Smooth muscle cell (in vitro differentiated cells): Measurements from ENCODE around the gene RPUSD2. TPM values are rescaled to one million over a fixed set of nuclear protein-coding genes. Genes with fewer than 3 reads are reported as not detected.

Experiments
- DNase-seq: peaks from one replicate; lab custom pipeline; 2025; ENCODE audit not compliant: unreplicated experiment; lab: John Stamatoyannopoulos, UW
- H2AFZ ChIP-seq: fragments of 200-600 bp; sonication (generic); 2 replicates; pipeline ENCODE4 v1.6.0; 2016; ENCODE audit warnings: antibody characterized with exemption, low read depth, mild to moderate bottlenecking
- H3F3A ChIP-seq: fragments of 200-600 bp; sonication (generic); 2 replicates; pipeline ENCODE4 v1.6.0; 2017; ENCODE audit warnings: antibody characterized with exemption, low read depth
- H3K27ac ChIP-seq: fragments of 200-600 bp; sonication (generic); 2 replicates; pipeline ENCODE4 v1.5.1; 2016; ENCODE audit warnings: low read depth, mild to moderate bottlenecking
- H3K27me3 ChIP-seq: fragments of 200-600 bp; sonication (generic); 2 replicates; pipeline ENCODE4 v1.6.1; 2016; ENCODE audit warnings: low read depth, mild to moderate bottlenecking
- H3K36me3 ChIP-seq: fragments of 200-600 bp; sonication (generic); 2 replicates; pipeline ENCODE4 v1.5.1; 2016; ENCODE audit warnings: low read depth
- H3K4me1 ChIP-seq: fragments of 200-600 bp; sonication (generic); 2 replicates; pipeline ENCODE4 v1.5.1; 2016; ENCODE audit warnings: low read depth
- H3K4me2 ChIP-seq: fragments of 200-600 bp; sonication (generic); 2 replicates; pipeline ENCODE4 v1.6.0; 2016; ENCODE audit warnings: mild to moderate bottlenecking
- H3K4me3 ChIP-seq: fragments of 200-600 bp; sonication (generic); 2 replicates; pipeline ENCODE4 v1.5.1; 2016; ENCODE audit warnings: mild to moderate bottlenecking
- H3K79me2 ChIP-seq: fragments of 200-600 bp; sonication (generic); 2 replicates; pipeline ENCODE4 v1.6.0; 2016; ENCODE audit warnings: low read depth, mild to moderate bottlenecking
- H3K9ac ChIP-seq: fragments of 200-600 bp; sonication (generic); 2 replicates; pipeline ENCODE4 v1.6.0; 2016; ENCODE audit warnings: low read depth
- H3K9me3 ChIP-seq: fragments of 200-600 bp; sonication (generic); replicated peaks from 2 replicates; pipeline ENCODE4 v1.5.1; 2016; ENCODE audit warnings: low read depth
- H4K20me1 ChIP-seq: fragments of 200-600 bp; sonication (generic); 2 replicates; pipeline ENCODE4 v1.6.0; 2016; ENCODE audit warnings: low read depth
- CTCF ChIP-seq: fragments of 200-600 bp; sonication (generic); IDR thresholded peaks from 2 replicates; pipeline ENCODE4 v1.5.1; 2017; ENCODE audit warnings: borderline replicate concordance, mild to moderate bottlenecking, antibody characterized with exemption; ENCODE audit not compliant: insufficient read depth, poor library complexity, severe bottlenecking
- WGBS: methylation state at CpG from one replicate; pipeline ENCODE4 v1.1.7; 2016; ENCODE audit warnings: low lambda C conversion rate; 5-methylcytosine and 5-hydroxymethylcytosine counted together
- polyA plus RNA-seq: library from polyadenylated mRNA; unstranded; fragments of >200 nt; fragmentation: Nextera tagmentation; extraction: Ambion mirVana; gene quantifications from 2 replicates; pipeline ENCODE4 v1.2.1, GENCODE V29; 2016
- total RNA-seq: library from RNA; depleted of rRNA; stranded (reverse); fragments of >200 nt; gene quantifications from 2 replicates; pipeline ENCODE4 v1.2.3, GENCODE V29; 2014

Gene RPUSD2
- total and polyA plus RNA-seq, 2 experiments from 2014 or later: 6.8 to 17.6 TPM

- Histone ChIP-seq H3K36me3 (no peaks in the 10 kb centered on the region), H2AFZ (no peak overlapping the region), H3K9ac (no peak overlapping the region), H3K4me1 (no peaks in the 10 kb centered on the region), H4K20me1 (no peaks in the 10 kb centered on the region), H3F3A (no peaks in the 10 kb centered on the region), H3K9me3 (no peaks in the 10 kb centered on the region), H3K4me3 (no peak overlapping the region), H3K79me2 (no peaks in the 10 kb centered on the region), H3K4me2 (no peak overlapping the region), H3K27ac (no peak overlapping the region), H3K27me3 (no peaks in the 10 kb centered on the region)
- DNase-seq: no peak
- WGBS: 43% methylated on average over 2 of the region's 2 CpGs
- no peak for TF ChIP-seq CTCF
Measured at GRCh38 chr15:40584191-40584590, 15.1 kb downstream of the RPUSD2 start.

GRCh38 chr15:40590667-40591050 lies 21.6 kb downstream of the RPUSD2 start:
- Histone ChIP-seq H3K9ac (no peak overlapping the region), H3K27me3 (no peaks in the 10 kb centered on the region), H3K9me3 (no peaks in the 10 kb centered on the region), H3K4me3 (peak overlapping the region; percentile 31), H3K36me3 (no peaks in the 10 kb centered on the region), H2AFZ (peak overlapping the region; percentile 67), H3K27ac (no peak overlapping the region), H3F3A (no peaks in the 10 kb centered on the region), H3K4me2 (peak overlapping the region; percentile 70), H4K20me1 (no peaks in the 10 kb centered on the region), H3K79me2 (peaks cover 2% of the 10 kb centered on the region), H3K4me1 (peaks cover 10% of the 10 kb centered on the region)
- TF ChIP-seq CTCF: no peak
- no peak for DNase-seq
- WGBS: 44% methylated on average over 12 of the region's 12 CpGs

GRCh38 chr15:40591389-40591788 lies 22.3 kb downstream of the RPUSD2 start:
- H3K79me2 ChIP-seq: peaks cover 9% of the 10 kb centered on the region
- TF ChIP-seq CTCF: no peak
- H3K9me3 ChIP-seq: no peaks in the 10 kb centered on the region
- H2AFZ ChIP-seq: no peak overlapping the region
- H4K20me1 ChIP-seq: no peaks in the 10 kb centered on the region
- no peaks in the 10 kb centered on the region for H3K27me3 ChIP-seq
- H3K27ac ChIP-seq: no peak overlapping the region
- 49% methylated on average over 8 of the region's 8 CpGs for WGBS
- no peaks in the 10 kb centered on the region for H3F3A ChIP-seq
- H3K36me3 ChIP-seq: no peaks in the 10 kb centered on the region
- no peak overlapping the region for H3K9ac ChIP-seq
- H3K4me2 ChIP-seq: no peak overlapping the region
- no peak overlapping the region for H3K4me3 ChIP-seq
- H3K4me1 ChIP-seq: peaks cover 11% of the 10 kb centered on the region
- no peak for DNase-seq

GRCh38 chr15:40593165-40593564 lies 24.1 kb downstream of the RPUSD2 start:
- no peak for TF ChIP-seq CTCF
- H3K4me2 ChIP-seq: peak overlapping the region; percentile 92
- WGBS: 98% methylated on average over 2 of the region's 2 CpGs

More at GRCh38 chr15:40593165-40593564, 24.1 kb downstream of the RPUSD2 start:
- H2AFZ ChIP-seq: peak overlapping the region; percentile 34
- no peaks in the 10 kb centered on the region for H3K27me3 ChIP-seq
- H3K36me3 ChIP-seq: no peaks in the 10 kb centered on the region
- peaks cover 11% of the 10 kb centered on the region for H3K4me1 ChIP-seq
- DNase-seq: no peak
- peak overlapping the region; percentile 98 for H3K4me3 ChIP-seq
- no peaks in the 10 kb centered on the region for H3K9me3 ChIP-seq
- peaks cover 25% of the 10 kb centered on the region for H3K79me2 ChIP-seq
- no peak overlapping the region for H3K9ac ChIP-seq
- H3F3A ChIP-seq: no peaks in the 10 kb centered on the region
- no peaks in the 10 kb centered on the region for H4K20me1 ChIP-seq
- H3K27ac ChIP-seq: no peak overlapping the region
